Measurements from ENCODE around the gene GPR37. TPM values are rescaled to one million over a fixed set of nuclear protein-coding genes. Genes with fewer than 3 reads are reported as not detected.

The GPR37 gene
- polyA plus RNA-seq, 2 of the 4 experiments (the other 2 are of a cell fraction), result 0.35 to 0.61 TPM

DNA sequence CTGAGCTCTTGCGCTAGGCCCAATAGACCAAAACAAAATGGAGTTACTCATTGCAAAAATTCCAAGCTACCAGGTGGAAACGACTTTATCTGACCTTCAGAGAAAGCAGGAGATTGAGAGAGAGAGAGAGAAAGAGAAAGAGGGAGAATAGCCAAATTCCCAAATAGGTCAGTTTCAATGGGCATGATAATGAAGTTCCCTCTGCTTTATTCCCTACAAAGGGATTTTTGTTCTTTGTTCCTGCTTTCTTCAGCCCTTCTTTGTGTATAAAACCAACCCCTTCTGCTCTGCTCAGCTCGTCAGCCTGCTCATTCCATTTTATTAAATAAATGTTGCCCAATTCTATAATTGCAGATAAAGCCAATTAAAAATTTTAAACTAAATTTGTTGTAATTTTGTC lies 45.0 kb upstream of the GPR37 start:
- CTCF ChIA-PET, result no interaction called here
- Histone ChIP-seq H3K9me3 (no peaks in the 10 kb centered on the region), H3K4me1 (no peaks in the 10 kb centered on the region), H3K4me3 (no peak overlapping the region), H3K4me2 (no peak overlapping the region), H3K27ac (no peak overlapping the region)
- WGBS (ENCODE audit: missing lambda C conversion rate), result 31% methylated on average over 3 of the region's 3 CpGs
- POLR2A ChIA-PET, result no interaction called here
- FAIRE-seq, result no peak
- TF ChIP-seq RCOR1 (IDR thresholded peaks at IDR 0.05; ENCODE audit: low read depth, low read length) (no peak), CEBPB (IDR thresholded peaks at IDR 0.05) (no peak), GATA3 (IDR thresholded peaks at IDR 0.05; ENCODE audit: borderline replicate concordance) (no peak), EP300 (IDR thresholded peaks at IDR 0.05) (no peak), HOXB5 (CRISPR knock-in tag; IDR thresholded peaks at IDR 0.05) (no peak), MAZ (IDR thresholded peaks at IDR 0.05; ENCODE audit: borderline replicate concordance, low read depth, low read length) (no peak), CHD4 (IDR thresholded peaks at IDR 0.05; ENCODE audit: borderline replicate concordance) (no peak), FOSL2 (IDR thresholded peaks at IDR 0.05) (no peak), FOSL2 (CRISPR knock-in tag; IDR thresholded peaks at IDR 0.05) (no peak), MYC (IDR thresholded peaks at IDR 0.05; ENCODE audit: borderline replicate concordance, low read length) (no peak), BHLHE40 (IDR thresholded peaks at IDR 0.05; ENCODE audit: low read depth, low read length) (no peak), MAFK (IDR thresholded peaks at IDR 0.05; ENCODE audit: partially characterized antibody) (no peak), JUN (IDR thresholded peaks at IDR 0.05) (no peak), PHF8 (IDR thresholded peaks at IDR 0.05; ENCODE audit: borderline replicate concordance, low read depth) (no peak), FOSB (CRISPR knock-in tag; IDR thresholded peaks at IDR 0.05) (no peak), CBX2 (IDR thresholded peaks at IDR 0.05; ENCODE audit: borderline replicate concordance, low read depth) (no peak), NPAS2 (CRISPR knock-in tag; IDR thresholded peaks at IDR 0.05; ENCODE audit: borderline replicate concordance) (no peak)
- TF ChIP-seq, protein P1, sequence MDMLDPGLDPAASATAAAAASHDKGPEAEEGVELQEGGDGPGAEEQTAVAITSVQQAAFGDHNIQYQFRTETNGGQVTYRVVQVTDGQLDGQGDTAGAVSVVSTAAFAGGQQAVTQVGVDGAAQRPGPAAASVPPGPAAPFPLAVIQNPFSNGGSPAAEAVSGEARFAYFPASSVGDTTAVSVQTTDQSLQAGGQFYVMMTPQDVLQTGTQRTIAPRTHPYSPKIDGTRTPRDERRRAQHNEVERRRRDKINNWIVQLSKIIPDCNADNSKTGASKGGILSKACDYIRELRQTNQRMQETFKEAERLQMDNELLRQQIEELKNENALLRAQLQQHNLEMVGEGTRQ (IDR thresholded peaks at IDR 0.05), result no peak
- TF ChIP-seq, protein P2, sequence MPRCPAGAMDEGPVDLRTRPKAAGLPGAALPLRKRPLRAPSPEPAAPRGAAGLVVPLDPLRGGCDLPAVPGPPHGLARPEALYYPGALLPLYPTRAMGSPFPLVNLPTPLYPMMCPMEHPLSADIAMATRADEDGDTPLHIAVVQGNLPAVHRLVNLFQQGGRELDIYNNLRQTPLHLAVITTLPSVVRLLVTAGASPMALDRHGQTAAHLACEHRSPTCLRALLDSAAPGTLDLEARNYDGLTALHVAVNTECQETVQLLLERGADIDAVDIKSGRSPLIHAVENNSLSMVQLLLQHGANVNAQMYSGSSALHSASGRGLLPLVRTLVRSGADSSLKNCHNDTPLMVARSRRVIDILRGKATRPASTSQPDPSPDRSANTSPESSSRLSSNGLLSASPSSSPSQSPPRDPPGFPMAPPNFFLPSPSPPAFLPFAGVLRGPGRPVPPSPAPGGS (IDR thresholded peaks at IDR 0.05), result no peak
- TF ChIP-seq, protein P3, sequence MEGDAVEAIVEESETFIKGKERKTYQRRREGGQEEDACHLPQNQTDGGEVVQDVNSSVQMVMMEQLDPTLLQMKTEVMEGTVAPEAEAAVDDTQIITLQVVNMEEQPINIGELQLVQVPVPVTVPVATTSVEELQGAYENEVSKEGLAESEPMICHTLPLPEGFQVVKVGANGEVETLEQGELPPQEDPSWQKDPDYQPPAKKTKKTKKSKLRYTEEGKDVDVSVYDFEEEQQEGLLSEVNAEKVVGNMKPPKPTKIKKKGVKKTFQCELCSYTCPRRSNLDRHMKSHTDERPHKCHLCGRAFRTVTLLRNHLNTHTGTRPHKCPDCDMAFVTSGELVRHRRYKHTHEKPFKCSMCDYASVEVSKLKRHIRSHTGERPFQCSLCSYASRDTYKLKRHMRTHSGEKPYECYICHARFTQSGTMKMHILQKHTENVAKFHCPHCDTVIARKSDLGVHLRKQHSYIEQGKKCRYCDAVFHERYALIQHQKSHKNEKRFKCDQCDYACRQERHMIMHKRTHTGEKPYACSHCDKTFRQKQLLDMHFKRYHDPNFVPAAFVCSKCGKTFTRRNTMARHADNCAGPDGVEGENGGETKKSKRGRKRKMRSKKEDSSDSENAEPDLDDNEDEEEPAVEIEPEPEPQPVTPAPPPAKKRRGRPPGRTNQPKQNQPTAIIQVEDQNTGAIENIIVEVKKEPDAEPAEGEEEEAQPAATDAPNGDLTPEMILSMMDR (IDR thresholded peaks at IDR 0.05), result no peak
- ATAC-seq, result no peak
- no peak for DNase-seq (ENCODE audit: low read depth in 1 of 2, low spot score in 1 of 2)

DNA sequence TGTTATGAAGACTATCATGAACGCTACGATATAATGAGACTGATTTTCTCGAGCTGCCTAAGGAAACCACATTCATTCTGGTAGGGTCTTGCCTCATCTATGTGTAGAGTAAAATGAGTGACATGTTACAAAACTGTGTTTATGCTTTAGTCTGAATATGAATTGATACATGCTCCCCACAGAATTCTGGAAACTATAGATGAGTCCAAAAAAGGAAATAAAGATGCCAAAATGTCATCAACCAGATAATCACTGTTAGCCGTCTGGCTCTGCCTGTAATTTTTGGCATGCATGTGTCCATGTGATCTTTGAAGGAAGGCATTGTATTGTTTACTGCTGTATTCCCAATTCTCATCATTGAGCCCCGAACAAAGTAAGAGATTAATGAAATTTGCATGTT lies 42.6 kb upstream of the GPR37 start:
- H3K4me2 ChIP-seq, result no peak overlapping the region
- no peaks in the 10 kb centered on the region for H3K9me3 ChIP-seq
- POLR2A ChIA-PET, result no interaction called here
- FAIRE-seq (no peak), DNase-seq (ENCODE audit: low read depth in 1 of 2, low spot score in 1 of 2) (no peak), ATAC-seq (no peak)
- H3K4me1 ChIP-seq, result no peaks in the 10 kb centered on the region
- TF ChIP-seq CHD4 (IDR thresholded peaks at IDR 0.05; ENCODE audit: borderline replicate concordance), result no peak
- TF ChIP-seq RFX5 (IDR thresholded peaks at IDR 0.05), result no peak
- TF ChIP-seq, protein P1 (IDR thresholded peaks at IDR 0.05), result no peak
- TF ChIP-seq HEYL (CRISPR knock-in tag; IDR thresholded peaks at IDR 0.05), result no peak
- no peak for TF ChIP-seq FOSB (CRISPR knock-in tag; IDR thresholded peaks at IDR 0.05)
- TF ChIP-seq, protein P3 (IDR thresholded peaks at IDR 0.05), result no peak
- no peak for TF ChIP-seq CHD2 (IDR thresholded peaks at IDR 0.05; ENCODE audit: low read length, partially characterized antibody)
- TF ChIP-seq, protein P4, sequence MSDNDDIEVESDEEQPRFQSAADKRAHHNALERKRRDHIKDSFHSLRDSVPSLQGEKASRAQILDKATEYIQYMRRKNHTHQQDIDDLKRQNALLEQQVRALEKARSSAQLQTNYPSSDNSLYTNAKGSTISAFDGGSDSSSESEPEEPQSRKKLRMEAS (IDR thresholded peaks at IDR 0.05), result no peak
- no peak for TF ChIP-seq JUN (IDR thresholded peaks at IDR 0.05)
- no peak overlapping the region for H3K4me3 ChIP-seq
- H3K27ac ChIP-seq, result no peak overlapping the region
- CTCF ChIA-PET, result no interaction called here
- WGBS (ENCODE audit: missing lambda C conversion rate), result 58% methylated on average over 5 of the region's 5 CpGs
